CD14-positive monocyte (primary cell): ENCODE data around the gene SPSB2. TPM values are rescaled to one million over a fixed set of nuclear protein-coding genes. Genes with fewer than 3 reads are reported as not detected.

Experiments
- DNase-seq, 3 donors: peaks; one replicate each; pipeline ENCODE4 v3.0.0-alpha.2; 2011 to 2022
- H2AFZ ChIP-seq: 2 replicates; pipeline ENCODE4 v1.6.0; 2012; ENCODE audit warnings: mild to moderate bottlenecking, low read depth, low read length, inconsistent platforms; ENCODE audit not compliant: insufficient read depth, poor library complexity, severe bottlenecking
- H3K27ac ChIP-seq, 2 donors: 1 replicate in 1 of 2; 2 replicates in 1 of 2; pipeline ENCODE4 v1.5.1; 2012 to 2013; ENCODE audit warnings: low read length in 2 of 2, control low read depth in 1 of 2, inconsistent platforms in 1 of 2, low read depth in 1 of 2, mild to moderate bottlenecking in 1 of 2
- H3K27me3 ChIP-seq, 2 donors: one replicate each; pipeline versions ENCODE4 v1.6.0 to v1.6.1; 2011 to 2013; ENCODE audit warnings: low read length in 2 of 2; ENCODE audit not compliant: control insufficient read depth in 2 of 2, insufficient read depth in 2 of 2
- H3K36me3 ChIP-seq, 2 donors: replicated peaks in 1 of 2; 1 replicate in 1 of 2; 2 replicates in 1 of 2; pipeline versions ENCODE4 v1.5.1 to v1.6.1; 2012 to 2013; ENCODE audit warnings: low read length in 2 of 2, control low read depth in 1 of 2, inconsistent platforms in 1 of 2, mild to moderate bottlenecking in 1 of 2; ENCODE audit not compliant: insufficient read depth in 2 of 2, control insufficient read depth in 1 of 2
- H3K4me1 ChIP-seq, 2 donors: 1 replicate in 1 of 2; 2 replicates in 1 of 2; pipeline versions ENCODE4 v1.5.1 to v1.6.1; 2012 to 2013; ENCODE audit warnings: low read length in 2 of 2, control low read depth in 1 of 2, inconsistent platforms in 1 of 2, mild to moderate bottlenecking in 1 of 2, moderate library complexity in 1 of 2; ENCODE audit not compliant: insufficient read depth in 2 of 2, control insufficient read depth in 1 of 2
- H3K4me2 ChIP-seq: replicated peaks from 2 replicates; pipeline ENCODE3; 2012; ENCODE audit warnings: low read length, moderate library complexity, mild to moderate bottlenecking; ENCODE audit not compliant: poor library complexity, severe bottlenecking; ENCODE audit errors: extremely low read depth
- H3K4me3 ChIP-seq, 3 experiments: fragments of 200-600 bp in 1 of 3; sonication (generic) in 1 of 3; replicated peaks in 1 of 3; 1 replicate in 2 of 3; 2 replicates in 1 of 3; pipeline ENCODE4 v1.5.1; 2011 to 2013; ENCODE audit warnings: low read length in 3 of 3, mild to moderate bottlenecking in 3 of 3, control low read depth in 2 of 3, low read depth in 2 of 3, inconsistent platforms in 1 of 3, moderate library complexity in 1 of 3
- H3K79me2 ChIP-seq: 2 replicates; pipeline ENCODE4 v1.6.0; 2012; ENCODE audit warnings: mild to moderate bottlenecking, control low read depth, inconsistent platforms, low read length, moderate library complexity; ENCODE audit not compliant: insufficient read depth
- H3K9ac ChIP-seq: 2 replicates; pipeline ENCODE4 v1.6.0; 2017; ENCODE audit warnings: low read length, mild to moderate bottlenecking; ENCODE audit not compliant: insufficient read depth, poor library complexity, severe bottlenecking
- H3K9me3 ChIP-seq, 2 donors: replicated peaks in 1 of 2; 1 replicate in 1 of 2; 2 replicates in 1 of 2; pipeline versions ENCODE4 v1.5.1 to v1.6.1; 2012 to 2013; ENCODE audit warnings: low read length in 2 of 2, control low read depth in 1 of 2; ENCODE audit not compliant: control insufficient read depth in 1 of 2, insufficient read depth in 1 of 2
- H4K20me1 ChIP-seq: 2 replicates; pipeline ENCODE4 v1.6.0; 2012; ENCODE audit warnings: mild to moderate bottlenecking, low read length, control low read depth, moderate library complexity; ENCODE audit not compliant: insufficient read depth
- H3K27ac Mint-ChIP-seq, 7 donors: one replicate each; pipeline ENCODE4 v1.8.0; 2020; ENCODE audit warnings: mild to moderate bottlenecking in 7 of 7, mixed read lengths in 7 of 7, moderate library complexity in 6 of 7, inconsistent platforms in 2 of 7
- H3K27me3 Mint-ChIP-seq, 3 donors: one replicate each; pipeline ENCODE4 v1.8.0; 2021 to 2022; ENCODE audit warnings: low read depth in 3 of 3, mild to moderate bottlenecking in 3 of 3, mixed read lengths in 3 of 3, moderate library complexity in 3 of 3, inconsistent platforms in 1 of 3
- H3K36me3 Mint-ChIP-seq, 2 donors: one replicate each; pipeline ENCODE4 v1.8.0; 2020; ENCODE audit warnings: mixed read lengths in 2 of 2, inconsistent platforms in 1 of 2, mild to moderate bottlenecking in 1 of 2
- H3K4me1 Mint-ChIP-seq: one replicate; pipeline ENCODE4 v1.8.0; 2020; ENCODE audit warnings: mild to moderate bottlenecking, mixed read lengths
- H3K4me3 Mint-ChIP-seq, 2 donors: one replicate each; pipeline ENCODE4 v1.8.0; 2020; ENCODE audit warnings: mild to moderate bottlenecking in 2 of 2, mixed read lengths in 2 of 2, moderate library complexity in 1 of 2
- H3K9me3 Mint-ChIP-seq, 7 donors: one replicate each; pipeline ENCODE4 v1.8.0; 2020 to 2022; ENCODE audit warnings: mixed read lengths in 7 of 7, mild to moderate bottlenecking in 6 of 7, moderate library complexity in 6 of 7, inconsistent platforms in 2 of 7
- CTCF ChIP-seq: fragments of 200-600 bp; IDR thresholded peaks from one replicate; pipeline ENCODE4 v1.8.0; 2022; ENCODE audit warnings: antibody characterized with exemption, mild to moderate bottlenecking
- WGBS: methylation state at CpG from one replicate; pipeline ENCODE4 v1.1.5; 2013; ENCODE audit warnings: missing lambda C conversion rate; ENCODE audit not compliant: insufficient coverage; 5-methylcytosine and 5-hydroxymethylcytosine counted together
- intact Hi-C, 2 donors: fragments of 100-400 bp; cut with micrococcal nuclease; formaldehyde crosslinking; loops; one replicate each; pipeline versions ENCODE4 v1.15.0 to v1.15.1; 2023
- polyA plus RNA-seq, 3 donors: library from polyadenylated mRNA; depleted of rRNA in 1 of 3; unstranded in 2 of 3; stranded (reverse) in 1 of 3; fragments of 300-500 nt in 2 of 3; fragments of >200 nt in 1 of 3; fragmentation: Illumina TruSeq in 2 of 3; gene quantifications; 1 replicate in 2 of 3; 2 replicates in 1 of 3; pipeline ENCODE4 v1.2.3, GENCODE V29; 2012 to 2021

SPSB2 gene
- polyA plus RNA-seq, 3 donors = 4.7 to 6.9 (median 6.6) TPM

GRCh38 chr12:6842075-6842474, 31.0 kb downstream of the SPSB2 start:
- H3K9me3 Mint-ChIP-seq = no peaks in the 10 kb centered on the region
- no peak for DNase-seq
- H3K4me1 Mint-ChIP-seq = peaks cover 11% of the 10 kb centered on the region
- no peak overlapping the region for H3K27ac Mint-ChIP-seq
- H3K27ac ChIP-seq = no peak overlapping the region
- H3K4me2 ChIP-seq = no peak overlapping the region
- peaks cover 9 to 20% of the 10 kb centered on the region in 2 donors for H3K36me3 Mint-ChIP-seq
- H3K4me3 ChIP-seq = no peak overlapping the region
- 90% methylated on average over 2 of the region's 4 CpGs for WGBS
- H3K27me3 Mint-ChIP-seq = peaks cover 1 to 4% (median 3%) of the 10 kb centered on the region in 3 donors
- H3K4me1 ChIP-seq = no peaks in the 10 kb centered on the region
- H3K9me3 ChIP-seq = no peaks in the 10 kb centered on the region
- peaks cover 0 to 5% of the 10 kb centered on the region in 2 donors for H3K36me3 ChIP-seq
- intact Hi-C loops = no loop called here
- TF ChIP-seq CTCF = no peak
- no peaks in the 10 kb centered on the region for H3K27me3 ChIP-seq
- no peak overlapping the region for H2AFZ ChIP-seq
- no peaks in the 10 kb centered on the region for H4K20me1 ChIP-seq
- no peak overlapping the region for H3K9ac ChIP-seq
- no peak overlapping the region for H3K4me3 Mint-ChIP-seq
- no peaks in the 10 kb centered on the region for H3K79me2 ChIP-seq

DNA sequence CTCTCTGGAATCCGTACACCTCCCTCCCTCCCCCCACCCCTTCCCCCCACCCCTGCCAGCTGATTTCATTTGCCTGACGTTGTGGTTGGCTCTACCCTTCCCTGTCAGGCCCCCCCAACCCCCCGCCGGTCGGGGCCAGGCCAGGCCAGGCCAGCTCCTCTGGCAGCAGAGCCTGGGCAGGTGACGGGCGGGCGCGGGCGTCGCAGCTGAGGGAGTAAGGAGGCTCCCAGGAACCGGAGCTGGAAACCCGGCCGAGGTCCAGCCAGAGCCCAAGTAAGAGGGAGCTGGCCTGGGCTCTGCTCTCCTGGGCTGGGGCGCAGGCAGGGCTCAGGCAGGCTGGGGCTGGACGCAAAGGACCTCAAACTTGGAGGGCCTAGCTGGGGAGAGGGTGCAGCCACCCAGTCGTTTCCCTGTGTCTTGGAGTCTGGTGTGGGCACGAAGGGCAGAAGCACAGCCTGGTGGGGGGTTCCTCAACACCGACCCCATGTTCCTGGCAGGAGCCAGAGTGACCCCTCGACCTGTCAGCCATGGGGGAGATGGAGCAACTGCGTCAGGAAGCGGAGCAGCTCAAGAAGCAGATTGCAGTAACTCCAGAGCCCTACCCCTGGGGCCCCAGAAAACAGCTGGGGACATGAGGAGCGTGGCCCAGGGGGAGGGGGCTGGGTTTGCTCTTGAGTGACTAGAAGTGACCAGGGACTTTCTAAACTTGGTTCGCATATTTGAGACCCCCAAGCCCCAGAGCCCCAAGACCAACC, 32.2 kb downstream of the SPSB2 start, which contains the start of gene GNB3:
GNB3 (plus strand) TSS at position 165 of the 755 bp plus-strand sequence; CDS start at position 528, 363 bp downstream.
- no peaks in the 10 kb centered on the region for H3K36me3 ChIP-seq
- Mint-ChIP-seq H3K9me3 (no peaks in the 10 kb centered on the region), H3K27me3 (peaks cover 0 to 4% (median 3%) of the 10 kb centered on the region in 3 donors), H3K4me3 (no peak within 1 kb of the TSS), H3K36me3 (peaks cover 6 to 11% of the 10 kb centered on the region in 2 donors), H3K27ac (peak within 1 kb of the TSS in 2 of 7 donors; percentile 18 to 83), H3K4me1 (peaks cover 1% of the 10 kb centered on the region)
- no peak within 1 kb of the TSS for H3K4me3 ChIP-seq
- no peak within 1 kb of the TSS for H3K27ac ChIP-seq
- H3K9me3 ChIP-seq = no peaks in the 10 kb centered on the region
- no peaks in the 10 kb centered on the region for H3K27me3 ChIP-seq
- no peaks in the 10 kb centered on the region for H3K79me2 ChIP-seq
- no peak for DNase-seq
- H3K4me1 ChIP-seq = peaks cover under 1% of the 10 kb centered on the region in 2 donors
- no peak within 1 kb of the TSS for H3K9ac ChIP-seq
- no peak for TF ChIP-seq CTCF
- intact Hi-C loops = no loop called here
- no peak within 1 kb of the TSS for H3K4me2 ChIP-seq
- H4K20me1 ChIP-seq = no peaks in the 10 kb centered on the region
- whole genome bisulfite sequencing = 95% methylated on average over 16 of the region's 24 CpGs
- H2AFZ ChIP-seq = no peak within 1 kb of the TSS
